Body of pancreas (tissue), 4 donors: ENCODE measurements around the gene AKIRIN2. TPM values are rescaled to one million over a fixed set of nuclear protein-coding genes. Genes with fewer than 3 reads are reported as not detected.
A peak's percentile ranks its signal among the peaks of the same experiment; 100 is the strongest.
"Not testable (repeated sequence)": the region's sequence is repeated elsewhere in the genome, so short reads cannot be mapped to it uniquely, and the experiment has no call there.

ENCODE experiments used
- ATAC-seq: fragments of 150-250 bp; one replicate; pipeline ENCODE4 v1.9.1; 2016
- DNase-seq, 4 donors: peaks; one replicate each; pipeline ENCODE4 v3.0.0-alpha.2; 2019
- H3K27ac ChIP-seq, 4 donors: fragments of 200-600 bp; sonication (generic); 1 replicate in 3 of 4; 2 replicates in 1 of 4; pipeline versions ENCODE4 v1.5.1 to v1.6.1; 2016 to 2019; ENCODE audit warnings: mild to moderate bottlenecking in 1 of 4, mixed read lengths in 1 of 4, moderate library complexity in 1 of 4
- H3K27me3 ChIP-seq, 2 donors: fragments of 200-600 bp; sonication (generic); one replicate each; pipeline ENCODE4 v1.6.0; 2016; ENCODE audit warnings: mild to moderate bottlenecking in 1 of 2
- H3K36me3 ChIP-seq, 2 donors: fragments of 200-600 bp; sonication (generic); replicated peaks in 1 of 2; 2 replicates each; pipeline ENCODE4 v1.5.1; 2016; ENCODE audit warnings: low read depth in 2 of 2; ENCODE audit not compliant: insufficient read depth in 1 of 2
- H3K4me1 ChIP-seq: fragments of 200-600 bp; sonication (generic); one replicate; pipeline ENCODE4 v1.6.0; 2016
- H3K4me3 ChIP-seq, 2 donors: fragments of 200-600 bp; sonication (generic); 1 replicate in 1 of 2; 2 replicates in 1 of 2; pipeline ENCODE4 v1.5.1; 2016 to 2019
- H3K9me3 ChIP-seq, 3 donors: fragments of 200-600 bp; sonication (generic); 1 replicate in 2 of 3; 2 replicates in 1 of 3; pipeline ENCODE4 v1.5.1; 2016
- CTCF ChIP-seq, 7 experiments: fragments of 450-650 bp in 4 of 7; fragments of 200-600 bp in 3 of 7; sonication (generic) in 3 of 7; IDR thresholded peaks; one replicate each; pipeline ENCODE4 v1.5.1; 2016 to 2019; ENCODE audit warnings: antibody characterized with exemption in 7 of 7
- POLR2A ChIP-seq, 3 donors: fragments of 450-650 bp; IDR thresholded peaks; one replicate each; pipeline ENCODE4 v1.6.1; 2016; ENCODE audit warnings: antibody characterized with exemption in 3 of 3, mild to moderate bottlenecking in 2 of 3
- WGBS, 2 donors: methylation state at CpG; one replicate each; pipeline ENCODE4 v1.1.5; 2017; 5-methylcytosine and 5-hydroxymethylcytosine counted together
- intact Hi-C: fragments of 100-400 bp; cut with DNase I; formaldehyde crosslinking; loops from one replicate; pipeline ENCODE4 v1.15.1; 2023
- total RNA-seq, 2 donors: library from RNA; depleted of rRNA; stranded (reverse); fragments of >200 nt; gene quantifications; one replicate each; pipeline ENCODE4 v1.1.0, GENCODE V29; 2016

Gene AKIRIN2
- total RNA-seq, 2 donors from 2014 or later = 5.4 to 16.2 TPM

- Histone ChIP-seq H3K27ac (no peak overlapping the region), H3K36me3 (no peaks in the 10 kb centered on the region), H3K4me3 (no peak overlapping the region), H3K9me3 (no peaks in the 10 kb centered on the region), H3K4me1 (peaks cover 5% of the 10 kb centered on the region), H3K27me3 (no peaks in the 10 kb centered on the region)
- 65 to 79% methylated on average over 3 of the region's 3 CpGs for WGBS, 2 donors
- ATAC-seq = no peak
- no peak for DNase-seq
- intact Hi-C loops = no loop called here
- TF ChIP-seq POLR2A (IDR thresholded peaks at IDR 0.05) (no peak), CTCF (IDR thresholded peaks at IDR 0.05) (no peak)
Measured at GRCh38 chr6:87706187-87706966, 4.3 kb upstream of the AKIRIN2 start.

GRCh38 chr6:87705070-87705691 lies 3.1 kb upstream of the AKIRIN2 start:
- Histone ChIP-seq H3K4me1 (peaks cover 5% of the 10 kb centered on the region), H3K4me3 (no peak overlapping the region), H3K27ac (no peak overlapping the region), H3K36me3 (no peaks in the 10 kb centered on the region), H3K27me3 (no peaks in the 10 kb centered on the region), H3K9me3 (no peaks in the 10 kb centered on the region)
- no peak for TF ChIP-seq CTCF (IDR thresholded peaks at IDR 0.05)
- no peak for TF ChIP-seq POLR2A (IDR thresholded peaks at IDR 0.05)
- 69 to 74% methylated on average over 4 of the region's 4 CpGs for WGBS, 2 donors
- DNase-seq = no peak
- ATAC-seq = no peak
- intact Hi-C loops = no loop called here

- H3K9me3 ChIP-seq, intact Hi-C loops, ATAC-seq, H3K27me3 ChIP-seq, H3K4me3 ChIP-seq, H3K36me3 ChIP-seq, DNase-seq: not testable (repeated sequence)
- peak overlapping the region; percentile 63 to 99 (median 95) for H3K27ac ChIP-seq
- peaks cover 23% of the 10 kb centered on the region for H3K4me1 ChIP-seq
- WGBS, 2 donors = 77 to 83% methylated on average over 19 of the region's 19 CpGs
Measured at GRCh38 chr6:87703039-87703438, 1.0 kb upstream of the AKIRIN2 start.

GRCh38 chr6:87702589-87702945 lies 534 bp upstream of the AKIRIN2 start:
- no peak for DNase-seq
- Histone ChIP-seq H3K9me3 (no peaks in the 10 kb centered on the region), H3K4me3 (peak overlapping the region in 1 of 2 donors; percentile 48), H3K27me3 (no peaks in the 10 kb centered on the region), H3K27ac (peak overlapping the region; percentile 63 to 99 (median 95)), H3K4me1 (peaks cover 28% of the 10 kb centered on the region), H3K36me3 (no peaks in the 10 kb centered on the region)
- intact Hi-C loops = no loop called here
- 0 to 2% methylated on average over 7 of the region's 7 CpGs for WGBS, 2 donors
- TF ChIP-seq POLR2A (IDR thresholded peaks at IDR 0.05) (no peak), CTCF (IDR thresholded peaks at IDR 0.05) (no peak)
- no peak for ATAC-seq

DNA sequence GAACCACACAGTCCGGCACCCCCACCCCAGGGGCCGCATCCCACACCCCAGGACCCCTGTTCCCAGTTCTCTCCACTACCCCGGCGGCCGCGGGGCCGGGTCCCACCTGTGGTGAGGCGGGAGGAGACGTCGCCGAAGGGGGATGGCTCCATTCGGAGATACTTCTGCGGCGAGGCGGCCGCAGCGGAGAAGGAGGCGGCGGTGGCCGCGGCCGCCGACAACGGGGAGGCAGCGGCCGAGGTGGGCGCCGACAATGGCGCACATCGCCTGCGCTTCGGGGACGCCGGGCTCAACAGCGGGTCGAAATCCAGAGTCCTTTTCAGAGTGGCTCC lies 723 bp downstream of the AKIRIN2 start:
- no peaks in the 10 kb centered on the region for H3K27me3 ChIP-seq
- peak in 2 of 4 donors; percentile 30 to 34 for DNase-seq
- WGBS, 2 donors = 0% methylated on average over 30 to 34 of the region's 36 CpGs
- intact Hi-C loops = no loop called here
- peak overlapping the region; percentile 99 for H3K4me3 ChIP-seq
- peaks cover 36% of the 10 kb centered on the region for H3K4me1 ChIP-seq
- TF ChIP-seq CTCF (IDR thresholded peaks at IDR 0.05) = no peak
- TF ChIP-seq POLR2A (IDR thresholded peaks at IDR 0.05) = no peak
- ATAC-seq = no peak
- H3K36me3 ChIP-seq = no peaks in the 10 kb centered on the region
- H3K27ac ChIP-seq = peak overlapping the region; percentile 54 to 99 (median 95)
- no peaks in the 10 kb centered on the region for H3K9me3 ChIP-seq
